ENCODE measurements around the gene ADRM1. TPM values are rescaled to one million over a fixed set of nuclear protein-coding genes. Genes with fewer than 3 reads are reported as not detected.

Gene ADRM1
- total RNA-seq (10 to 100 TPM; 40.8 to 44.3 TPM), total RNA-seq (34.9 to 233 (median 56.1) reads per million in 172 experiments)
- polyA plus RNA-seq (2013, experiment 1 of 2), result 59.1 TPM
- 59.6 TPM for polyA plus RNA-seq (2013, experiment 2 of 2)

GRCh38 chr20:62302341-62303061 lies at the start of gene ADRM1:
Gene ADRM1 (plus strand): TSS chr20:62302997. CDS start chr20:62303569, 572 bp downstream.
- peaks cover 39% of the 10 kb centered on the region for H3K36me3 Mint-ChIP-seq (ENCODE audit: low read depth)
- peak; percentile 84 for ATAC-seq (ENCODE audit: poor library complexity)
- peak; percentile 88 to 98 (median 95) for DNase-seq
- H3K9me3 Mint-ChIP-seq, result no peaks in the 10 kb centered on the region
- Histone ChIP-seq H3K27me3 (ENCODE audit: control insufficient read depth in 1 of 2, insufficient read depth in 2 of 2, low read length in 2 of 2) (no peaks in the 10 kb centered on the region), H3K36me3 (ENCODE audit: insufficient read depth, low read length) (peaks cover 35% of the 10 kb centered on the region), H3K9me3 (ENCODE audit: control insufficient read depth in 1 of 2, insufficient read depth in 1 of 2, low read length in 2 of 2) (no peaks in the 10 kb centered on the region), H3K4me1 (ENCODE audit: insufficient read depth, low read length) (peaks cover 46% of the 10 kb centered on the region), H3K4me3 (ENCODE audit: low read length) (peak within 1 kb of the TSS; percentile 89), H3K27ac (ENCODE audit: low read depth in 1 of 2, low read length in 2 of 2) (peak within 1 kb of the TSS; percentile 89 to 92)
- intact Hi-C loops (cut with DNase I, micrococcal nuclease), result loop anchor here (1.0 to 5.0 kb wide), 10 partner anchors 64 to 505 kb away; partner anchors contain the start of genes LSM14B (in 2 of the 2), OSBPL2 (in 2 of the 2), LAMA5 (in 1 of the 2) and MTG2 (in 1 of the 2)
- ChIA-PET POLR2A (interaction anchor here (0.7 to 1.6 kb wide), 7 partner anchors 64 to 464 kb away, joined by 3 to 8 read pairs (median 3); partner anchors contain the start of genes CABLES2, OSBPL2 and RPS21), CTCF (interaction anchor here (0.6 to 2.6 kb wide), 4 partner anchors 65 to 197 kb away, joined by 3 to 12 read pairs (median 4); partner anchors contain the start of gene RPS21)
- peaks cover 26% of the 10 kb centered on the region for H3K4me1 Mint-ChIP-seq (ENCODE audit: low read depth)
- peak within 1 kb of the TSS; percentile 100 for H3K4me3 Mint-ChIP-seq
- no peaks in the 10 kb centered on the region for H3K27me3 Mint-ChIP-seq
- TF ChIP-seq CTCF (IDR thresholded peaks at IDR 0.05), result peak; percentile 74
- peak within 1 kb of the TSS; percentile 96 for H3K27ac Mint-ChIP-seq

- no peak for ATAC-seq (ENCODE audit: poor library complexity)
- CTCF ChIA-PET, result no interaction called here
- Mint-ChIP-seq H3K4me3 (no peak overlapping the region), H3K27ac (no peak overlapping the region), H3K36me3 (ENCODE audit: low read depth) (peaks cover 36% of the 10 kb centered on the region), H3K4me1 (ENCODE audit: low read depth) (peaks cover 18% of the 10 kb centered on the region), H3K9me3 (no peaks in the 10 kb centered on the region), H3K27me3 (no peaks in the 10 kb centered on the region)
- DNase-seq, result no peak
- intact Hi-C loops (cut with DNase I, micrococcal nuclease), result no loop called here
- H3K4me3 ChIP-seq (ENCODE audit: low read length), result no peak overlapping the region
- no peak for TF ChIP-seq CTCF (IDR thresholded peaks at IDR 0.05)
- POLR2A ChIA-PET, result no interaction called here
- no peaks in the 10 kb centered on the region for H3K27me3 ChIP-seq (ENCODE audit: control insufficient read depth in 1 of 2, insufficient read depth in 2 of 2, low read length in 2 of 2)
- peaks cover 11% of the 10 kb centered on the region for H3K4me1 ChIP-seq (ENCODE audit: insufficient read depth, low read length)
- peaks cover 0 to 4% of the 10 kb centered on the region in 2 experiments for H3K9me3 ChIP-seq (ENCODE audit: control insufficient read depth in 1 of 2, insufficient read depth in 1 of 2, low read length in 2 of 2)
- no peak overlapping the region for H3K27ac ChIP-seq (ENCODE audit: low read depth in 1 of 2, low read length in 2 of 2)
- peaks cover 31% of the 10 kb centered on the region for H3K36me3 ChIP-seq (ENCODE audit: insufficient read depth, low read length)
Measured at GRCh38 chr20:62253398-62253797, 49.4 kb upstream of the ADRM1 start.

GRCh38 chr20:62254021-62254724 lies 48.6 kb upstream of the ADRM1 start:
- ChIA-PET CTCF (no interaction called here), POLR2A (no interaction called here)
- H3K4me1 ChIP-seq (ENCODE audit: insufficient read depth, low read length), result peaks cover 11% of the 10 kb centered on the region
- DNase-seq (no peak), ATAC-seq (ENCODE audit: poor library complexity) (no peak)
- H3K27me3 ChIP-seq (ENCODE audit: control insufficient read depth in 1 of 2, insufficient read depth in 2 of 2, low read length in 2 of 2), result no peaks in the 10 kb centered on the region
- no peak overlapping the region for H3K4me3 ChIP-seq (ENCODE audit: low read length)
- peaks cover 18% of the 10 kb centered on the region for H3K4me1 Mint-ChIP-seq (ENCODE audit: low read depth)
- H3K27ac ChIP-seq (ENCODE audit: low read depth in 1 of 2, low read length in 2 of 2), result no peak overlapping the region
- no peak for TF ChIP-seq CTCF (IDR thresholded peaks at IDR 0.05)
- H3K27ac Mint-ChIP-seq, result no peak overlapping the region
- H3K9me3 ChIP-seq (ENCODE audit: control insufficient read depth in 1 of 2, insufficient read depth in 1 of 2, low read length in 2 of 2), result peaks cover 0 to 4% of the 10 kb centered on the region in 2 experiments
- no peak overlapping the region for H3K4me3 Mint-ChIP-seq
- intact Hi-C loops (cut with DNase I, micrococcal nuclease), result no loop called here
- H3K9me3 Mint-ChIP-seq, result no peaks in the 10 kb centered on the region
- H3K36me3 Mint-ChIP-seq (ENCODE audit: low read depth), result peaks cover 39% of the 10 kb centered on the region
- H3K36me3 ChIP-seq (ENCODE audit: insufficient read depth, low read length), result peaks cover 36% of the 10 kb centered on the region
- no peaks in the 10 kb centered on the region for H3K27me3 Mint-ChIP-seq

All from CD4-positive, alpha-beta T cell (primary cell).